ENCODE results near the gene GDPD5.

GDPD5 gene

GRCh38 chr11:75424396-75424795 lies 101.3 kb downstream of the GDPD5 start:
- H3K4me3 ChIP-seq (ENCODE audit: low read depth, low read length), result no peak overlapping the region
- no peak for TF ChIP-seq CTCF (IDR thresholded peaks at IDR 0.05; ENCODE audit: low read depth, low read length)

- no peak overlapping the region for H3K4me3 ChIP-seq (ENCODE audit: low read depth, low read length)
Observed at GRCh38 chr11:75423721-75424120, 102.0 kb downstream of the GDPD5 start.

GRCh38 chr11:75422248-75423231 lies 103.2 kb downstream of the GDPD5 start:
- no peak overlapping the region for H3K4me3 ChIP-seq (ENCODE audit: low read depth, low read length)
- no peak for TF ChIP-seq CTCF (IDR thresholded peaks at IDR 0.05; ENCODE audit: low read depth, low read length)

More at GRCh38 chr11:75423721-75424120, 102.0 kb downstream of the GDPD5 start:
- TF ChIP-seq CTCF (IDR thresholded peaks at IDR 0.05; ENCODE audit: low read depth, low read length), result no peak

GRCh38 chr11:75421902-75422247 lies 103.9 kb downstream of the GDPD5 start:
- H3K4me3 ChIP-seq (ENCODE audit: low read depth, low read length), result no peak overlapping the region
- TF ChIP-seq CTCF (IDR thresholded peaks at IDR 0.05; ENCODE audit: low read depth, low read length), result no peak

GRCh38 chr11:75421035-75421602 lies 104.6 kb downstream of the GDPD5 start:
- no peak for TF ChIP-seq CTCF (IDR thresholded peaks at IDR 0.05; ENCODE audit: low read depth, low read length)
- H3K4me3 ChIP-seq (ENCODE audit: low read depth, low read length), result no peak overlapping the region

GRCh38 chr11:75420224-75421034 lies 105.3 kb downstream of the GDPD5 start:
- TF ChIP-seq CTCF (IDR thresholded peaks at IDR 0.05; ENCODE audit: low read depth, low read length), result no peak
- H3K4me3 ChIP-seq (ENCODE audit: low read depth, low read length), result no peak overlapping the region
